Right forelimb (tissue), 1 donor: ENCODE measurements around the gene ESR1.
A peak's percentile ranks its signal among the peaks of the same experiment; 100 is the strongest.
"Not testable (repeated sequence)": the region's sequence is repeated elsewhere in the genome, so short reads cannot be mapped to it uniquely, and the experiment has no call there.

ENCODE experiments used
- DNase-seq: peaks from one replicate; pipeline ENCODE4 v3.0.0-alpha.2; 2018

The ESR1 gene

GRCh38 chr6:152099446-152100182 lies 292.1 kb downstream of the ESR1 start:
- DNase-seq = no peak

- peak; percentile 63 for DNase-seq
Observed at GRCh38 chr6:152100183-152100618, 292.7 kb downstream of the ESR1 start.

GRCh38 chr6:152107973-152108372 lies 300.5 kb downstream of the ESR1 start:
- no peak for DNase-seq

- DNase-seq = no peak
Observed at GRCh38 chr6:152110886-152111820, 303.7 kb downstream of the ESR1 start.

GRCh38 chr6:152112491-152113261 lies 305.2 kb downstream of the ESR1 start:
- peak; percentile 58 for DNase-seq

- no peak for DNase-seq
Observed at GRCh38 chr6:152117156-152118133, 310.0 kb downstream of the ESR1 start.

- DNase-seq = no peak
Observed at GRCh38 chr6:152118224-152118623, 310.7 kb downstream of the ESR1 start.

GRCh38 chr6:152118678-152119077 lies 311.2 kb downstream of the ESR1 start:
- no peak for DNase-seq

- DNase-seq = no peak
Observed at GRCh38 chr6:152119831-152120230, 312.3 kb downstream of the ESR1 start.

GRCh38 chr6:152121910-152122309 lies 314.4 kb downstream of the ESR1 start:
- DNase-seq = no peak

GRCh38 chr6:152122434-152122833 lies 315.0 kb downstream of the ESR1 start:
- no peak for DNase-seq

GRCh38 chr6:152123076-152123475 lies 315.6 kb downstream of the ESR1 start:
- DNase-seq = no peak

- no peak for DNase-seq
Observed at GRCh38 chr6:152124429-152125074, 317.1 kb downstream of the ESR1 start.

- DNase-seq = no peak
Observed at GRCh38 chr6:152127432-152128165, 320.1 kb downstream of the ESR1 start.

GRCh38 chr6:152129691-152130151 lies 322.2 kb downstream of the ESR1 start:
- no peak for DNase-seq

GRCh38 chr6:152130441-152130840 lies 323.0 kb downstream of the ESR1 start:
- no peak for DNase-seq

- DNase-seq = no peak
Observed at GRCh38 chr6:152135755-152136448, 328.4 kb downstream of the ESR1 start.

GRCh38 chr6:152136449-152136825 lies 329.0 kb downstream of the ESR1 start:
- DNase-seq = no peak

- not testable (repeated sequence) for DNase-seq
Observed at GRCh38 chr6:152138344-152138743, 330.9 kb downstream of the ESR1 start.

- no peak for DNase-seq
Observed at GRCh38 chr6:152142105-152142504, 334.6 kb downstream of the ESR1 start.
